Osteoblast (primary cell): ENCODE measurements around the gene MASTL. TPM values are rescaled to one million over a fixed set of nuclear protein-coding genes. Genes with fewer than 3 reads are reported as not detected.

Source experiments
- DNase-seq: peaks from one replicate; pipeline ENCODE4 v3.0.0; 2011; ENCODE audit warnings: low spot score, mixed read lengths; ENCODE audit not compliant: insufficient read length; ENCODE audit errors: missing footprints
- H2AFZ ChIP-seq: 2 replicates; pipeline ENCODE4 v1.6.0; 2011; ENCODE audit warnings: mild to moderate bottlenecking, low read length
- H3K27ac ChIP-seq: 2 replicates; pipeline ENCODE4 v1.5.1; 2011; ENCODE audit warnings: mild to moderate bottlenecking, low read depth, low read length, moderate library complexity
- H3K27me3 ChIP-seq: 2 replicates; pipeline ENCODE4 v1.6.0; 2012; ENCODE audit warnings: mild to moderate bottlenecking, control low read depth, inconsistent platforms, low read length, moderate library complexity; ENCODE audit not compliant: insufficient read depth
- H3K36me3 ChIP-seq: 2 replicates; pipeline ENCODE4 v1.5.1; 2011; ENCODE audit warnings: mild to moderate bottlenecking, low read length, control low read depth, moderate library complexity; ENCODE audit not compliant: insufficient read depth
- H3K4me1 ChIP-seq: 2 replicates; pipeline ENCODE4 v1.5.1; 2011; ENCODE audit warnings: mild to moderate bottlenecking, low read length, control low read depth, moderate library complexity; ENCODE audit not compliant: insufficient read depth
- H3K4me2 ChIP-seq: 2 replicates; pipeline ENCODE4 v1.6.0; 2011; ENCODE audit warnings: mild to moderate bottlenecking, low read length; ENCODE audit not compliant: insufficient read depth
- H3K4me3 ChIP-seq: fragments of 200-600 bp; sonication (generic); 3 replicates; pipeline ENCODE4 v1.5.1; 2012; ENCODE audit warnings: mild to moderate bottlenecking, low read length, inconsistent platforms; ENCODE audit not compliant: insufficient read depth
- H3K79me2 ChIP-seq: 2 replicates; pipeline ENCODE4 v1.6.0; 2012; ENCODE audit warnings: mild to moderate bottlenecking, low read length, control low read depth, inconsistent platforms; ENCODE audit not compliant: insufficient read depth
- H3K9me3 ChIP-seq: 2 replicates; pipeline ENCODE4 v1.5.1; 2011; ENCODE audit warnings: low read depth, low read length, control low read depth
- H4K20me1 ChIP-seq: 2 replicates; pipeline ENCODE4 v1.6.0; 2012; ENCODE audit warnings: mild to moderate bottlenecking, low read length, control low read depth; ENCODE audit not compliant: insufficient read depth
- CTCF ChIP-seq: IDR thresholded peaks from 2 replicates; pipeline ENCODE4 v1.5.1; 2011; ENCODE audit warnings: mild to moderate bottlenecking, low read depth, low read length, moderate library complexity; ENCODE audit errors: extremely low read depth
- total RNA-seq: library from RNA; depleted of rRNA; stranded (reverse); fragments of >200 nt; gene quantifications from 2 replicates; pipeline ENCODE4 v1.2.3, GENCODE V29; 2012

Gene MASTL
- total RNA-seq, 1 donor = 10.1 TPM

- H2AFZ ChIP-seq = no peak overlapping the region
- no peaks in the 10 kb centered on the region for H3K27me3 ChIP-seq
- no peaks in the 10 kb centered on the region for H3K79me2 ChIP-seq
- H3K36me3 ChIP-seq = peaks cover 10% of the 10 kb centered on the region
- H3K9me3 ChIP-seq = no peaks in the 10 kb centered on the region
- no peaks in the 10 kb centered on the region for H4K20me1 ChIP-seq
- peaks cover 12% of the 10 kb centered on the region for H3K4me1 ChIP-seq
- DNase-seq = no peak
- H3K4me3 ChIP-seq = no peak overlapping the region
- TF ChIP-seq CTCF = no peak
- H3K4me2 ChIP-seq = no peak overlapping the region
- H3K27ac ChIP-seq = no peak overlapping the region
These were observed 33.7 kb downstream of the MASTL start for GRCh38 chr10:27188897-27189296.

GRCh38 chr10:27190508-27190907 is 35.4 kb downstream of the MASTL start:
- DNase-seq = no peak
- no peak overlapping the region for H3K27ac ChIP-seq
- no peaks in the 10 kb centered on the region for H3K9me3 ChIP-seq
- no peak overlapping the region for H3K4me2 ChIP-seq
- H3K79me2 ChIP-seq = no peaks in the 10 kb centered on the region
- H3K4me1 ChIP-seq = peaks cover 12% of the 10 kb centered on the region
- no peaks in the 10 kb centered on the region for H3K27me3 ChIP-seq
- TF ChIP-seq CTCF = no peak
- H2AFZ ChIP-seq = no peak overlapping the region
- peaks cover 6% of the 10 kb centered on the region for H3K36me3 ChIP-seq
- H3K4me3 ChIP-seq = no peak overlapping the region
- no peaks in the 10 kb centered on the region for H4K20me1 ChIP-seq

DNA sequence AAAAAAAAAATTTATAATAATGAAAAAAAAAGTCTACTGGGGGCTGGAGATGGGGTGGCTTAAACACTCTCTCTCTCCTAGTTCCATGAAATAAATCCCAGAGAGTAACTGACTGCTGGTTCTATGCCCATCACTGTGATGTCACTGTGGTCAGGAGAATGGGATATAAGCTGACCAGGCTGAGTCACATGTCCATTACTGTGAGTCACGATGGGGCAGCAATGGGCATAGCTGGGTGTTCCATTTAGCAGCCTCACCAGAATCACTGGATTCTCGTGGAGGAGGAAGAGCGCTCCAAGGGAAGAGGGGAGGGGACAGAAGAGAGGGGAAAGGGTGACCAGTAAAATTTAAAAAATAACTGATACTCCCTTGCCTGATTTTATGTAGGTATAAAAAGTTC is 37.1 kb downstream of the MASTL start:
- H3K79me2 ChIP-seq = no peaks in the 10 kb centered on the region
- H3K4me2 ChIP-seq = peak overlapping the region; percentile 62
- H2AFZ ChIP-seq = no peak overlapping the region
- peak overlapping the region; percentile 73 for H3K27ac ChIP-seq
- H3K27me3 ChIP-seq = no peaks in the 10 kb centered on the region
- DNase-seq = peak; percentile 93
- TF ChIP-seq CTCF = no peak
- no peaks in the 10 kb centered on the region for H4K20me1 ChIP-seq
- no peaks in the 10 kb centered on the region for H3K9me3 ChIP-seq
- H3K36me3 ChIP-seq = peaks cover 3% of the 10 kb centered on the region
- H3K4me1 ChIP-seq = peaks cover 12% of the 10 kb centered on the region
- H3K4me3 ChIP-seq = no peak overlapping the region

DNA sequence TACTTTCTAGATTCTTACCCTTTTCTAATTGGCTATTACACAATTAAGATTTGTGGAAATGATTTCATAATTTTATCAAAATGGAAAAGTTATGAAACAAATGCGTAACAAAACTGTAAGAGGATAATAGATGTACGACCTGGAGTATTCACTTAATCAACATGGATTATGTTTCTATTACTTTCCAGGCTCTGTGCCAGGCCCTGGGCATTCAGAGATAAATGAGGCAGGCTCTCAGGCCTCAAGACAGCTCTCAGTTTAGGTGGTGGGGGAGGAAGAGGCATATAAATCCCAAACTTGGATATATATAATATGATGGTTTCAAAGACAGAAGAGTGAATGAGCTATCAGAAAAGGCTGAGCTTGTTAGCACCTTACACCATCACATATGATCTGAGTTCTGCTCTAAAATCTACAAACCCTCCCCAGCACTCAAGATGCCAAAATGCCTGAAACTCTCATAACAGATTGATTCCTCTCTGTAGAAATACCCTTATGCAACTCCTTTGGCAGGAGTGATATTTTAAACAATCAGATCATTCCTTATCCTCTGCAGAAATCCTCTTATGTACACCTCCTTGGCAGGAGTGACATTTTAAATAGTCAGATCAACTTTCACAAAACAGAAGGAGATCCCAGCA is 42.9 kb downstream of the MASTL start:
- H4K20me1 ChIP-seq = no peaks in the 10 kb centered on the region
- H3K4me2 ChIP-seq = no peak overlapping the region
- H3K9me3 ChIP-seq = no peaks in the 10 kb centered on the region
- no peak for TF ChIP-seq CTCF
- no peak for DNase-seq
- H3K4me3 ChIP-seq = no peak overlapping the region
- H3K27me3 ChIP-seq = no peaks in the 10 kb centered on the region
- no peaks in the 10 kb centered on the region for H3K4me1 ChIP-seq
- no peak overlapping the region for H2AFZ ChIP-seq
- H3K27ac ChIP-seq = no peak overlapping the region
- no peaks in the 10 kb centered on the region for H3K79me2 ChIP-seq
- H3K36me3 ChIP-seq = peaks cover 8% of the 10 kb centered on the region
